Glomerular endothelial cell (primary cell): ENCODE data around the gene CACNA1E. TPM values are rescaled to one million over a fixed set of nuclear protein-coding genes. Genes with fewer than 3 reads are reported as not detected.

Experiments
- DNase-seq: peaks from one replicate; pipeline ENCODE4 v3.0.0-alpha.2; 2011; ENCODE audit warnings: low read depth, low spot score; ENCODE audit errors: extremely low read depth
- total RNA-seq: library from RNA; depleted of rRNA; stranded (reverse); fragments of >200 nt; gene quantifications from 2 replicates; pipeline ENCODE4 v1.2.3, GENCODE V29; 2015

Gene CACNA1E
- total RNA-seq, 1 donor from 2014 or later: not detected

DNA sequence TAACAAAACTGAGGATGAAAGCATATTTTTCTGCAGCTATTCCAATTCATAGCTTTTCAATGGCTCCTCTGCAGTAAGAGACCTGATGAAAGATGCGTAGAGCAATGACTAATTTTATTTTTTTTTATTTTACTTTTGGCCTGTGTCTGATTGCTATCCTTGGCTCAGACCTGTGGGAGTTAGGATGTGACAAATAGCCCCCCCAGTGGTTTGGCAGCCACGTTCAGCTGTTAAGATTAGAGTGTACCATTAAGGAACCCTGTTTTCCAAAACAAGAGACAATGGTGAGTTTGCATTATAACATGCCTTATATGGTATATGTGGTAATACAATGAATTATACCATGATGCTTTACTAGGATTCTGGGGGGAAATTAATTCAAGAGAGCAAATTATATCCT is 264.7 kb downstream of the CACNA1E start:
- no peak for DNase-seq

DNA sequence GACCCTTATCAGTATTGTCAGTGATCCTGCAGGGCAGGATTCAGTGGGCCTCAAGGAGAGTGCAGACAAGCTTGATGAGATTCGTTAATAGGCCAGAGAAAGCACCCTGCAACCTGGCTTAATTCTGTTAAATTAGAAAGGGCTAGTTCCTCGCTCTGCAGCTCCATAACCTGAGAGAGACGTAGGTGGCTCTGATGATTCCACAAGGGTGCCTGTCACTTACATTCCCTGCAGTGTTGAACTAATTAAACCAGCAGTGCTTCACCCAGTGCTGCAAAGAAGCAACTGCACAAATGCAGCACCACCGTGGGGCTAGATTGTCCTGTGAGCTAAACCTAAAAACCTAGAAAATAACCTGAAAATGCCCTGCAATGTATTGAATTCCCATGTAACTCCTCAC is 270.8 kb downstream of the CACNA1E start:
- no peak for DNase-seq

DNA sequence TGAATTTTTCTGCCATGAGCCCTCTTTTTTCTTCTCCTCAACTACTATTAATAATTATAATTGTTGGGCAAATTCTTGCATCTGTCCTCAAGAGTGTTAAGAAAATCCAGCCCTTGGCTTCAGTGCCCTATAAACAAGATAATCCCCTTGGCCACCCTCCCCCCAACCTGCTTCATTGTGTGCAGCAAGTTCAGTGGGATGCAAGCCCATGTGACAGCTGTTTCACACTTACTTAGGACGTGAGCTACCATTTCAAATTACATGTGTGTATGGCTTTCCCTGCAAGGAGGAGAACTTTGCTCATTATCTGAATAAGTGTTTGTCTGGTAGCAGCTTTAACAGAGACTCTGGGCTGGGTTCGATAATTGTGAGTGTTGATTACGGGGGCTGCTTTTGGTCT is 276.2 kb downstream of the CACNA1E start:
- DNase-seq: no peak

DNA sequence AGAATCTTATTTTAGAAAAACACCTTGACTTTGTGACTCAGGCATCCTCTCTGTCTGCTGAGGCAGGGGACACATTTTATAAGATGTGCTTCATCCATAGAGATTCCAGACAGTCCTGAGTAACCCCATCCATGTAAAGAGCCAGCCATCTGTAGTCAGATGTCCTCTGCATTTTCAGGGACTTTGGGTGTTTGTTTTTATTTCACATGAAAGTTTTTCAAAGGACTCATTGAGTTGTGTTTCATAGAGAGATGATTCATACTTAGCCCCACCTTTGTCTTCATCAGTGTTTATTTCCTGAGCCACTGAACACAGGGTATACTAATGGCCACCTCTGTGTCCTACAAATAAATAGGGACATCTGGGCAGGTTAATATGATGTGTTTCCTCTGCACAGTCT is 280.4 kb downstream of the CACNA1E start:
- no peak for DNase-seq

DNA sequence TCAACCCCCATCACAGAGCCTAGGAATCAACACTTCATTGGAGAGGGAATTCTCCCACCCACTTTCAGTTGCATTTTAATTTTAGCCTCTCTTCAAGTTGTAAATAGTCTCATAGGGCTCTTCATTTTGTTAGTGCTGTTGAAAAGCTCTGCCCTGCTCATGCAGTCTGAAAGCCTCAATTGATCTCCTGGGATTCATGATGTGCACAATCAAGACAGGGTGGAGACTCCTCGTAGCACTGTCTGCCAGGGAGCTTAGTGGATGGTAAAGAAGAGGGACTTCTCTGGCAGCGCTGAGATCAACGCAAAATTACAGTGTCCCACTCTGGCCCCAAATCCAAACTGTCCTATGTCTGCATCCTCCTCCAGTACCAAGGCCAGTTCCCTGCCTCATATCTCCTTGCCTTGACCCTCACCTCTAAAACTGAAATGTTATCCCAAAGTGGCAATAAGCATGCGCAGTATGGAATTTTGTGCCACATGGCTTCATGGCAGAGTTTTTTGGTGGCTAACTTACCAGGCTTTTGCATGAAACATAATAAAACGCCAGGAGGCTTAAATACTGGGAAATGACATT is 282.2 kb downstream of the CACNA1E start:
- no peak for DNase-seq

DNA sequence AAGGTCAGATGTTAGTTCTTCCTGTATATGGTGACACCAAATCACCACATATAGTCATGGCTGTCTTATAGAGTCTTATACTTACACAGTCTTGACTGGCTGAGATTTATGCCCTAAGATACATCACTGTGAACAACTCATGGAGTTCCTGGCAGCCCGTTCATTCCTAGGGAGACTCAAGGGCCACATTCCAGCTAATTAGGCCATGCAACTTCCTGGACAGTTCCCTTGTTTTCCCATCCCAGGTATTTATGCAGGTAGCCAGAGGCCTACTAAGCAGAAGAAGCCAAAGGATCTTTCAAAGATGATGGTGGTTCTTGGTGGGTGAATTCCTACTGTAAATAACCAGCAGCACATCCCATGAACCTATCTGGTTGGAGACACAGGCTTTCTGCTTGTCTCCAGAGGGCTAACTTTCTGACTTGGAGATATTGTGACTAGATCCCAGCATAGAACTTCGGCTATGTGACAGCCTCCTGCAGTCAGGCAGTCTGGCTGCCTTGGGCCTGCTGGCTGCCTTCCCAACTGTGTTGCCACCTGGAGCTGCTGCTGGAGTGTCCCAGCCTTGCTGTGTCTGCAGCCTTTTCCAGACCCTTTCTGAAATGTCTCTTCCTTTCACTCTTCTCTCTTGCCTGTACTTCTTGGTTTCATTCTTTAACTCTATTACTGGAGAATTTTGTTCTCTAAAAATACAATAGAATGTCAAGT is 283.8 kb downstream of the CACNA1E start:
- no peak for DNase-seq

DNA sequence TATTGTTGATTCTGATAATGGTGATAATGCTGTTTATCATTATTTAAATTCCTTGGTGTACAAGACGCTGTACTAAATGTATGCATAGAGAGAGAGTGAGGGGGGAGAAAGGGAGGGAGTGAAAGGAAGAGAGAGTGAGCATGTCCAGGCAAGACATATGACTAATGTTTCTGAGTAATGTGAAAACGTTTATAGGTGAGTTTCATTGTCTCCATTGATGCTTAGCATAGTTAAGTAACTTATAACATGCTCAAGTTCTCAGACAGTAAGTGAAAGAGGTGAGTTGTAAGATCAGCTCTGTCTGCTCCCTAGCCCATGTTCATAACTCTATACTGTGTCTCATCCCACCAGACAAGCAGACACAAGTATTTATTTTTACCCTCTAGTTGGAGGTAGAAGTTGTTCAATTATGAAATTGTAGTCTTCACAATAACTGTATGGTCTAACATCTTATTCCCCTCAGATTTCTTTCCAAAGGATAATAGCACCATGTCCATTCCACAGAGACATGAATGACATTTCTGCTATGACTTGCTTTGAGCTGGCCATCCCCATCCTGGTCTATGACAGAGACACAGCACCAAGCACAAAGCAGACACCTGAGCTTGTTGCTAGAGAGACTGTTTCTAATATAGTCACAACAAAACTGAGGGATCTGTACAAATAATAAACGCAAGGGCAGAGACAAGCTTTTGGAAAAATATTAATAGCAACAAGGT is 285.1 kb downstream of the CACNA1E start:
- DNase-seq: no peak

DNA sequence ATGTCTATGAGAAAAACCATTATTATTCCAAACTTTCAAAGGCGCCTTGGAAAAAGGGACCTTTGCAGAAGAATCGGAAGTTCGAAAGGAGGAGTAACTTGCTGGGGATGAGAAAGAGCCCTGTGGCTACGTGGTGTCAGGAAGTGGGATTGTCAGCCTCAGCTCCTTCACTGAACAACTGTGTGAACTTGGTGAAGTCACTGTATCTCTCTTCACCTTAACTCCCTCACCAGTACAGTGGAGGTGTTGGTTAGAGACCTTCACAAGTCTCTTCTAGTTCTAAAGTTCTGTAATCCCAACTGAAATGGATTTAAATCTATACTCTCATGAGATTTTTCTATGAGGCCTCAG is 285.6 kb downstream of the CACNA1E start:
- DNase-seq: no peak

DNA sequence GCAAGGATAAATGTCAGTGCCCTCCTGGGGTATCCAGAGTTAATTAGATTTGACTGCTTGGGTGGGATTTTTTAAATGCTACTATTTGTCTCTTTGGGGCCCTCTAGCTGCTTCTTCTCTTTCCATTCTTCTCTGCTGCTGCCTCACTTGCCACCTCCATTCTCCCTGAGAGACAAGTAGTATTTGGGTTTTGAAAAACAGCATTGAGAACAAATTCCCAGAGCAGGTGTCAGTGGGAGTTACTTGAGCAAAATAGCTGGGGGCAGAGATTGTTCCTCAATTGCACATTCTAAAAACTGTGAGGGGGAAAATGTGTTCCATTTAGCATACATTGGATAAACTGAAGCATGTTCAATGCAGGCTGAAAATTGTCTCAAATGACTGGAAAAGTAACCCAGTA is 286.5 kb downstream of the CACNA1E start:
- no peak for DNase-seq

DNA sequence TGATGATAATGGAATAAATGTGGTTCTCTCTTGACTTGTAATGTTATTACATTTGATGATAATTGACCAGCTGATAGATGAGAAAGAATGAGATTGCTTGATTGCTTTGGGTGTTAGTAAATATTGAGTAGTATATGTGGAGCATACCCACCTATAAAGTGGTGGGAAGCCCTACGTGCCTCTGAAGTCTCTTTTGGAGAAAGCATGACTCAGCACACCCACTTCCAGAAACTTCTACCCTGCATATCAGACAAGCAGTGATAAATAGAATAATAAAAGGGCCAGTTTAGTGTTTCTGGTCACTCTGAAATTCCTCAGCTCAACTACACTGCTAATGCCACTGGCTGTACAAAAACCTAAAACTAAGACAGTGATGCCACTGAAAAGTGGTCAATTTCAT is 289.4 kb downstream of the CACNA1E start:
- DNase-seq: no peak

DNA sequence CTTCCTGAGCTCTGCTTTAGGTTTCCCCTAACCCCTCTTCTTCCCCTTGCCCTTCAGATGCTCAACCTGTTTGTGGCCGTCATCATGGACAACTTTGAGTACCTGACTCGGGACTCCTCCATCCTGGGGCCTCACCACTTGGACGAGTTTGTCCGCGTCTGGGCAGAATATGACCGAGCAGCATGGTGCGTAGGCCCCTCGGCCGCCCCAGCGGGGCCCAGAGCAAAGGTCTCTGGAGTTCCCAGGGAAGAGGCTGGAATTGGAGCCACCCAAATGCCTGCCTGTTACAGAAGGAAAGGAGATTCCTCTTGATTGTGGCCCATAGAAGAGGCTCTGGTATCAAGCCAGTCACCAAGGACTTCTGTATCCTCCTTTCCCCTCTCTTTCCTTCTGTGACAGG is 292.7 kb downstream of the CACNA1E start:
- DNase-seq: no peak

DNA sequence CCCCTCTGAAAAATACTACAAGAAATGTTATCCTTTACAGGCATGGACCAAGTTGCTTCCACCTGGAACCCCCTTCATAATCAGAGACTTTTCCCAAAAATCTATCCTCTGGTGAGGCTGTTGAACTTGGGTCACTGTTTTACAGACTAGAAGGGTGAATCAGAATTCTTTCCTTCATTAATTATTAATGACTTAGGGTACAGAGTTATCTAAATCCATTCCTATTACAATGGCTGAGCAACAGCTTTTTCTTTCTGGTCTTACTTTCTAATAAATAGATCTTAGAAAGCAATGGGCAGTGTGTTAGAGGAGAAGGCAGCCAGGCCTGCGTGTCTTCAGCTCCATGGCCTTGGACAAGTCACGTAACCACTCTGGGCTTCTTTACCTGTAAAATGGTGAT is 294.0 kb downstream of the CACNA1E start:
- DNase-seq: no peak

DNA sequence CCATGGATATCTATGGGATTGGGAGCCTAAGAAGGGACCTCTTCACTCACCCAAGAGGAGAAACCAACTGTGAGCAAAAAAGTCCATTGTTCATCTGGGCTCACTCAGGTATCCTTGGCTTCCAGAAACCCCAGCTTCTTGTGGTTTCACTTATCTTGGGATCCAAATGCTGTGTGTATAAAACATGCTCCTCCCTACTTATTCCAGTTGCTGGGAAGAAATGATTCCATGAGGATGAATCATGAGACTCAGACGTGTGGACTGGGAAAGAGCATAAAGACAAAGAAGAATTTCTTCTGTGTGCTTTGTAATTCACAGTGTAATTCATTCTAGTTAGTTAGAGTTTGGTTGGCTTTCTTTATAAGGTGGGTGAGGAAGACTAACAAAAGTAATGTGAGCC is 294.5 kb downstream of the CACNA1E start:
- DNase-seq: no peak

DNA sequence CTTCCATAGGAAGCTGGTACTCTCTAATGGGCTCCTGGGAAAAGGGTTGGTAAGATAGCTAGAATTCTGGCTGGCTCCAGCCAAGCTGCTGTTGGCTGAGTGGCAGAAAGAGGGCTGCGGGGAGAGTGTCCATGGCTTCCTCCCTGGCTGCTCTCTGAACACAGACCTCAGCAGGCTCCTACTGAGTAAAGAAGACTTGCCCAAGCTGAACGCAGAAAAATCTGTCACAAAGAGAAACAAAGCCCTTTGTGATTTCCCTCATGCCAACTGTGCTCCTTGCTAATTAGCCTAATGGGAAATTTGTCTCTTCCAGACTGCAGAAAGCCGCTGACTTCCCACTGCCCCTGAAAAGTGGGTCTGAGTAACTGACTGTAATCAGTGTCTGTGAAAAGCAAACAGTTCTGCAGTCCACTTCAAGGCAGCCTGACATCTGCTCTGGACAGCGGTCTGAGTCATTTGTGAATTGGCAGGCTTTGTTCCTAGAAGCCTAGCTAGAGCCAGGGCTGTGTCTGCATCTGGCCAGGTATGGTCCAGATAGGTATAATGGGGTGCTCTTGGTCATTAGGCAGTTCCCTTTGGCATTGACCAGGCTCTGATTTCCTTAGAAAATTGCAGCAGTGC is 295.4 kb downstream of the CACNA1E start:
- no peak for DNase-seq

DNA sequence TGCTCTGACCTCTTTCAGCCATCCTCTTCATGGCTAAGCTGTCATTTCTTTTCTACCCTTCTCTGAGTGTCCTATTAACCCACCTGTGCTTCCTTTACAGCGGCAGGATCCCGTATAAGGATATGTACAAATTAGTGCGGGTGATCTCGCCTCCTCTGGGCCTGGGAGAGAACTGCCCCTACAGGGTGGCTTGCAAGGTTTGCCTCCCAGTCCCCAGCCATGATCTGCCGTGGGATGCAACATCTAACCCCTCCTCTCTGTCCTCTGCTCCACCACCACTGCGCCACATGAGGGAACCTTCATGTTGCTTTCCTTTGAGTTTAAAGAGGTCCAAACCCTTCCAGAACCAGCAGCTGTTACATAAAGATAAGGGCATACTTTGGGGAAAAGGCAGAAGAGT is 296.0 kb downstream of the CACNA1E start:
- no peak for DNase-seq

DNA sequence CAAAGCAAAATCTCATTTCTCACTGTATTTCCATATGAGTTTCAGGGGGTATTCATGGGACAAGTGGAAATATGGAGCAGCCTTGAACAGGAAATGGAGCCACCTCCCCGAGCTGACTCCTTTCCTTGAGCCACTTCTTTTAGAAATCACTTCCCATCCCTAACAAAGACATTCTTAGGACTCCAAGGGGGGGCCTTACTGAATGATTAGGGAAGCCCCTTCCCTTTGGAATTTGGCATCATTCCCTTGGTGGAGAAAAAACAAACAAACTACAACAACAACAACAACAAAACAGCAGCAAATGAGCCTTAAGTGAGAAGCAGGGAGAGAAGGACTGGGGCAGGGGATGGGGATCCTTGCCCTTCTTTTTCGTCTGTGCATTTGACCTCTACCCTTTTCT is 299.9 kb downstream of the CACNA1E start:
- no peak for DNase-seq

DNA sequence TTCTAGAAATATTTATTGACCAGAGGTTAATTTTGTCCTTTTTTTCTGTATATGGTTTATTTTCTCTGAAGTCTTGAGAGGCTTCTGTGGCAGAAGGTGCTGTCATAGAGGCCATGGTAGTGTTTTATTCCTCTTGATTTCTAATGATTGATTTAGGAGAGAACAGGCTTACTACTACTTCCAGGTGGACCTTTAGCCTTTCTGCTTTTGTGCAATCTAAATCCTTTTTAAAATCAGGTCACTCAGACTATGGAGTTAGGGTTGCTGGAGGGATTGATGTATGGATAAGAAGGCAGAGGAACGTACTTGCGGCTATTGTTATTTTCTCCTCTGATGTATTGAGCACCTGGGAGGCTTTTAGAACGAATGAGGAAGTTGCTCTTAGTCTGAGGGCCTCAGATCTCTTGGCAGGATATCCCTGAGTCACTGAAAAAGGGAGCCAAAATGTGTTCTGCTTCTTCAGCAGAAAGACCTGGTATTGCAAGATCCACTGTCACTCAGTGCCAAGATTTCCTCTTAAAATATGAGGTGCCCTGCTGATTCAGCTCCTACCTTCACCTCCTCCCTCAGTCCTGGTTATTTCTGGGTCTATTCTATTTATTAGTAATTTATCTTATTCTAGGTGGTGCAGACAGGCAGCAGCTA is 300.8 kb downstream of the CACNA1E start:
- DNase-seq: no peak

DNA sequence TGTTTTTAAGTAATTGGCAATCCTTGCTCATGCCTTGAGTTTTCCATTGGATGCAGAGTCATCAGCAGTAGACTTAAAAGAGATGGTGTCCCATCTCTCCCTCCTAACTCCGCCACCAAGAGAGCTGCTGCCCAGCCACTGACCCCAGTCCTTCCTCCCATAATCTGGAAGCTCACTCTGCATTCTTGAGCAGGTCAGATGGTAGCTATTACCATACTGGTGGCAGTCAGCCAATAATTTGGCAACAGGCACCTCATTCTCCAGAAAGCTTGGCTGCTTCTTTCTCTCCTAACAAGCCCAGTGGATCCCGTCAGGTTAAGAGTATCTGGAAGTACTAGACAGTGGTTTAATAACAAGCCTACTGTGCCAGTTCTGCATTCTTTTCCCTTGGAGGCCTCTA is 306.1 kb downstream of the CACNA1E start:
- no peak for DNase-seq

DNA sequence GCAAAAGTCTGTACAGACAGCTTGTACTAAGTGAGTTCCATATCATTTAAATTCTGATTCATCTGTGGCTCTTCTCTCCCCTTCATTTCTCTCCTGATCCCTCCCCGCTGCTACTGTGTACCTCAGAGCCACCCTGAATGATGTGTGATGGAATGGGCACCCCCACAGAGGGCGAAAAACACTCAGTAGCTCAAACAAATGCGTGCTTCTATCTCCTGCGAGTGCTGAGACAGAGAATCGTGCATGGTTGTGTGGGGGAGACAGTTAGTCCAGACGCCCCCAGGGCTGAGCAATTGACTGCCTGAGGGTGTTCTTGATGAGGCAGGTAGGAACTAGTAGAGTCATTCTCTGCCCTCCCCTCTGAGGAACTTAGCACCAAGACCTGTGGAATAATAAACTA is 308.4 kb downstream of the CACNA1E start:
- no peak for DNase-seq

DNA sequence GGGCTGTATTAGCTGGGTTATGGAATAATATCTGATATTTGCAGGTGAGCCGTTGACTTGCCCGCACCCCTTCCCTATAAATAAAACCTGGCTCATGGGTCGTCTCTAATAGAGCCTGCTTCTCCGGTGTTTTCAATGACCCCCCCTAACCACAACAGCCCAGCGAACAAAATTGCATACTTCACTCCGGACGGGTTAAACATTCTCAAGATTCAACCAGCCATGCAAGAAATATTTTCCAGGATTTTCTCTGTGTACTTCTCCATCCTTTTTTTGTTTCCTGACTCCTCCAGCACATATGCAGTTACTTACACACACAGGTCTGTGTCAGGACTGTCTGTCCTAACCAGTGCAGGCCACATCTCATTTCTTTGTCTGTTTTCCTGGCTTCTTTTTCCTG is 310.5 kb downstream of the CACNA1E start:
- DNase-seq: no peak

DNA sequence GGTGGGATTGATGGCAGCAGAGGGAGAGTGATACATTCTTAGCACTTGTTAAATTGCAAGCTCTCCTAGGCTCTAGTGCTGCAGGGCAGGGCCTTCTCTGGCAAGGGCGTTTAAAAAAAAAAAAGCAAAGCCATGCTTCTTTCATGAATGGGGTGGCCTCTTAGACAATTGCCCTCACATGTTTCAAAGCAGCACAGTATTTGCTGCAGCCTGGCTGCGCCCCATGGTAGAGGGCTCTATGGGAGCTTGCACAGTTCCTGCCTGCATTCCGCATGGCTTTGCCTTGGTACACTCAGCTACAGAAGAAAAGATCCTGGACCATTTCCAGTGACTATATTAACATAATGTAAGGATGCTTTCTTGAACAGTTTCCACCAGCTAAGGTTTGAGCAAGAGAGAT is 311.0 kb downstream of the CACNA1E start:
- DNase-seq: no peak
